GM12865 (cell line): ENCODE results near the gene TLE6.

Experiments used
- DNase-seq: peaks from one replicate; pipeline ENCODE4 v3.0.0; 2010; ENCODE audit warnings: low read depth
- H3K4me3 ChIP-seq: 2 replicates; pipeline ENCODE4 v1.5.1; 2011; ENCODE audit warnings: mild to moderate bottlenecking, low read depth, low read length, control low read depth
- CTCF ChIP-seq: IDR thresholded peaks from 2 replicates; pipeline ENCODE4 v1.5.1; 2011; ENCODE audit warnings: low read length, control low read depth, low read depth, inconsistent platforms; ENCODE audit not compliant: insufficient read depth; ENCODE audit errors: missing control alignments

TLE6 gene

GRCh38 chr19:3028305-3029064, 51.1 kb downstream of the TLE6 start:
- DNase-seq: no peak

GRCh38 chr19:3029065-3029923, 51.9 kb downstream of the TLE6 start, which contains the start of gene TLE2:
Gene TLE2 (minus strand): TSS chr19:3029280. CDS start chr19:3028904, 376 bp downstream.
- DNase-seq: no peak
- no peak for TF ChIP-seq CTCF
- H3K4me3 ChIP-seq: peak within 1 kb of the TSS; percentile 29

More at GRCh38 chr19:3028305-3029064, 51.1 kb downstream of the TLE6 start:
- TF ChIP-seq CTCF: no peak
- H3K4me3 ChIP-seq: peak overlapping the region; percentile 29

- DNase-seq: no peak
Measured at GRCh38 chr19:3031607-3031867, 54.2 kb downstream of the TLE6 start.

GRCh38 chr19:3033595-3034405, 56.4 kb downstream of the TLE6 start:
- H3K4me3 ChIP-seq: no peak overlapping the region
- no peak for DNase-seq
- no peak for TF ChIP-seq CTCF

More at GRCh38 chr19:3031607-3031867, 54.2 kb downstream of the TLE6 start:
- TF ChIP-seq CTCF: no peak
- no peak overlapping the region for H3K4me3 ChIP-seq

GRCh38 chr19:3034406-3034655, 57.0 kb downstream of the TLE6 start:
- no peak overlapping the region for H3K4me3 ChIP-seq
- DNase-seq: no peak
- TF ChIP-seq CTCF: no peak

GRCh38 chr19:3034656-3035541, 57.5 kb downstream of the TLE6 start:
- DNase-seq: peak; percentile 65
- no peak for TF ChIP-seq CTCF
- peak overlapping the region; percentile 90 for H3K4me3 ChIP-seq
